CD4-positive, alpha-beta memory T cell (primary cell): ENCODE results near the gene MYH16. TPM values are rescaled to one million over a fixed set of nuclear protein-coding genes. Genes with fewer than 3 reads are reported as not detected.
A peak's percentile ranks its signal among the peaks of the same experiment; 100 is the strongest.

Experiments
- CTCF ChIA-PET: fragments of 350-600 bp; sonication (Branson Sonifier 250); formaldehyde crosslinking; loops from one replicate; lab custom pipeline; 2021; ENCODE audit warnings: inconsistent platforms; ENCODE audit not compliant: partially characterized antibody; lab: Charles Lee
- POLR2A ChIA-PET: fragments of 350-600 bp; sonication (Branson Sonifier 250); formaldehyde crosslinking; loops from one replicate; lab custom pipeline; 2021; ENCODE audit not compliant: partially characterized antibody; lab: Charles Lee
- DNase-seq, 5 donors: peaks; one replicate each; pipeline versions ENCODE4 v3.0.0 to v3.0.0-alpha.2; 2020 to 2022; ENCODE audit warnings: mixed read lengths in 1 of 5
- H3K27ac ChIP-seq: one replicate; pipeline ENCODE4 v1.7.0; 2013; ENCODE audit warnings: low read depth, low read length
- H3K27me3 ChIP-seq: 2 replicates; pipeline ENCODE4 v1.7.0; 2013; ENCODE audit warnings: mild to moderate bottlenecking, low read length, moderate library complexity; ENCODE audit not compliant: insufficient read depth
- H3K36me3 ChIP-seq: 2 replicates; pipeline ENCODE4 v1.7.0; 2013; ENCODE audit warnings: mild to moderate bottlenecking, low read length, moderate library complexity; ENCODE audit not compliant: insufficient read depth
- H3K4me1 ChIP-seq: 2 replicates; pipeline ENCODE4 v1.7.0; 2013; ENCODE audit warnings: mild to moderate bottlenecking, low read length, moderate library complexity; ENCODE audit not compliant: insufficient read depth
- H3K4me3 ChIP-seq, 2 donors: one replicate each; pipeline ENCODE4 v1.7.0; 2013; ENCODE audit warnings: low read length in 2 of 2, mild to moderate bottlenecking in 1 of 2
- H3K9me3 ChIP-seq, 2 donors: one replicate each; pipeline ENCODE4 v1.7.0; 2013; ENCODE audit warnings: low read length in 2 of 2, control low read depth in 1 of 2; ENCODE audit not compliant: control insufficient read depth in 1 of 2
- H3K27ac Mint-ChIP-seq, 7 donors: one replicate each; pipeline ENCODE4 v1.8.0; 2020 to 2021; ENCODE audit warnings: mixed read lengths in 7 of 7, mild to moderate bottlenecking in 6 of 7, inconsistent platforms in 3 of 7, moderate library complexity in 3 of 7
- H3K27me3 Mint-ChIP-seq, 2 donors: one replicate each; pipeline ENCODE4 v1.8.0; 2020 to 2021; ENCODE audit warnings: mixed read lengths in 2 of 2
- H3K36me3 Mint-ChIP-seq, 2 donors: one replicate each; pipeline ENCODE4 v1.8.0; 2020 to 2021; ENCODE audit warnings: mixed read lengths in 2 of 2, inconsistent platforms in 1 of 2, mild to moderate bottlenecking in 1 of 2
- H3K4me1 Mint-ChIP-seq, 4 donors: one replicate each; pipeline ENCODE4 v1.8.0; 2020 to 2021; ENCODE audit warnings: mixed read lengths in 4 of 4, mild to moderate bottlenecking in 1 of 4
- H3K4me3 Mint-ChIP-seq, 8 donors: one replicate each; pipeline ENCODE4 v1.8.0; 2020 to 2021; ENCODE audit warnings: mixed read lengths in 8 of 8, mild to moderate bottlenecking in 7 of 8, moderate library complexity in 6 of 8, inconsistent platforms in 3 of 8
- H3K9me3 Mint-ChIP-seq, 8 donors: one replicate each; pipeline ENCODE4 v1.8.0; 2020 to 2021; ENCODE audit warnings: mixed read lengths in 8 of 8, mild to moderate bottlenecking in 5 of 8, inconsistent platforms in 3 of 8, moderate library complexity in 1 of 8
- intact Hi-C: fragments of 100-400 bp; cut with micrococcal nuclease; formaldehyde crosslinking; loops from one replicate; pipeline ENCODE4 v1.15.1; 2023
- polyA plus RNA-seq, 2 donors: library from polyadenylated mRNA; unstranded; fragments of 300-500 nt; fragmentation: Illumina TruSeq; gene quantifications; one replicate each; pipeline ENCODE4 v1.2.3, GENCODE V29; 2021
- total RNA-seq, 2 experiments: library from RNA; stranded (reverse); gene quantifications; one replicate each; pipeline ENCODE4 v1.2.3, GENCODE V29; 2021

MYH16 gene
- total and polyA plus RNA-seq, 4 experiments from 2014 or later: not detected

DNA sequence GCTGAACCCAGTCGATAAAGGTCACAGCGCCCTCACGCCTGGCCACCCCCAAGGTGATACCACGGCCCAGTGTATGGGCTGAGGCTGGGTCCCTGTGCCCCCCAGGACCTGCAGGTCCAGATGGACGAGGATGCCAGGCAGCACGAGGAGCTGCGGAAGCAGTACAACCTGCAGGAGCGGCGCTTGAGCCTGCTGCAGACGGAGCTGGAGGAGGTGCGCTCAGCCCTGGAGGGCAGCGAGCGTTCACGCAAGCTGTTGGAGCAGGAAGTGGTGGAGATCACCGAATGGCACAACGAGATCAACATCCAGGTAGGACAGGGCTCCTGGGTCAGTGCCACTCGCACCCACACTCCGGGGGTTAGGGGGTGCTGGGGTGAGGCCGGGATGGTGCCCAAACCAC, 28.9 kb downstream of the MYH16 start:
- no peaks in the 10 kb centered on the region for H3K4me1 ChIP-seq
- peaks cover 0 to 2% (median 0%) of the 10 kb centered on the region in 8 donors for H3K9me3 Mint-ChIP-seq
- no peaks in the 10 kb centered on the region for H3K9me3 ChIP-seq
- H3K4me3 ChIP-seq: no peak overlapping the region
- H3K4me3 Mint-ChIP-seq: no peak overlapping the region
- intact Hi-C loops: no loop called here
- no peaks in the 10 kb centered on the region for H3K27me3 Mint-ChIP-seq
- H3K27ac Mint-ChIP-seq: no peak overlapping the region
- no peaks in the 10 kb centered on the region for H3K36me3 ChIP-seq
- no peak overlapping the region for H3K27ac ChIP-seq
- no peaks in the 10 kb centered on the region for H3K36me3 Mint-ChIP-seq
- ChIA-PET CTCF (interaction anchor here (1.1 kb wide), 1 partner anchor 12 kb away, joined by 4 read pairs; no protein-coding TSS in a partner anchor), POLR2A (no interaction called here)
- no peaks in the 10 kb centered on the region for H3K27me3 ChIP-seq
- H3K4me1 Mint-ChIP-seq: no peaks in the 10 kb centered on the region
- DNase-seq: no peak

DNA sequence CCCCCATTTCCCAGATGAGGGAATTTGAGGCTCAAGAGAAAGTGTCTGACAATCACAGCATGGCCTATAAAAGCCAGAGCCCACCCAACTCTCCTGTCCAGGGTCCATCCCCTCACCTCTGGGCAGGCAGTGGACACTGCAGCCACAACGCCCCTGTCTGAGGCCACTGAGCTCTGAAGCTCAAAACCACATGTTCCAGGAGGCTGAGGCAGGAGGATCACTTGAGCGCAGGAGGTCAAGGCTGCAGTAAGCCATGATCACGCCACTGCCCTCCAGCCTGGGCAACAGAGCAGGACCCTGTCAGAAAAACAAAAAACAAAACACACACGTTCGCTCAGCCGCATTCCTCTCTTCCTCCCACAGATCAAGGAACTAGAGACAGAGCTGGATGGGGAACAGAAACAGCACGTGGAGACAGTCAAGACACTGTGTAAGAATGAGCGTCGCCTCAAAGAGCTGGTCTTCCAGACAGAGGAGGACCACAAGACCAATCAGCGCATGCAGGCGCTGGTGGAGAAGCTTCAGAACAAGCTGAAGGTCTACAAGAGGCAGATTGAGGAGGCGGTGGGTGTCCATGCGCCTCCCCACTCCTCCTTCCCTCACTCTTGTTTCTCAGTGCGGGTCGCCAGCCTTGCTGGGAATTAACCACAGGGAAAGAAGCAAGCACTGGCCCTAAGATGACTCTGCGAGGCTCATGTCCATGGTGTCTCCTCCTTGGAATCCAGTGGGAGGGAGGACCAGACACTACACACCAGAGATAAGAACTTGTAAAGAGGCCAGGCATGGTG, 33.0 kb downstream of the MYH16 start:
- Mint-ChIP-seq H3K4me3 (no peak overlapping the region), H3K4me1 (no peaks in the 10 kb centered on the region), H3K27ac (no peak overlapping the region), H3K9me3 (peaks cover 0 to 5% (median 0%) of the 10 kb centered on the region in 8 donors), H3K36me3 (no peaks in the 10 kb centered on the region), H3K27me3 (peaks cover 0 to 3% of the 10 kb centered on the region in 2 donors)
- ChIA-PET POLR2A (no interaction called here), CTCF (no interaction called here)
- Histone ChIP-seq H3K4me3 (no peak overlapping the region), H3K27me3 (no peaks in the 10 kb centered on the region), H3K27ac (no peak overlapping the region), H3K9me3 (no peaks in the 10 kb centered on the region), H3K4me1 (no peaks in the 10 kb centered on the region), H3K36me3 (no peaks in the 10 kb centered on the region)
- intact Hi-C loops: no loop called here
- no peak for DNase-seq

DNA sequence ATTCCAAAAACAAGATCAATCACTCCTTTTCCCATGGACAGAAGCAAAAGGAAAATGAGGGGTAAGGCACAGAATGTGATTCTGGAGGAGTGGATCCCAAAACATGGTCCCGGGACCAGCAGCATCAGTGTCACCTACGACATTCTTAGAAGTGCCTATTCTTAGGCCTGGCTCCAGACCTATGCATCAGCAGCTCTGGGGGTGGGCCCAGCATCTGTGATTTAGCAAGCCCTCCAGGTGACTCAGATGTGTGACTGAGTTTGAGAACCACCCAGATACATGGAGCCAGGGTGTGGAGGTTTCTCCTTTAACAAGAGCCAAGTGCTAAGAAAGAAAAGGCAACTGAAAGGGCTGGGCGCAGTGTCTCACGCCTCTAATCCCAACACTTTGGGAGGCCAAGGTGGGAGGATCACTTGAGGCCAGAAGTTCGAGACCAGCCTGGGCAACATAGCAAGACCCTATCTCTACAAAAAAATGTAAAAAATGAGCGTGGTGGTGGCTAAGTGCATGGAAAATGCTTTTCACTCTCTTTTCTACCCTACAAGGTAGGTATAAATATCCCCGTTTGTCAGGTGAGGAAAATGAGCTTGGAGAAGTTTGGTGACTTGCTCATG, 35.9 kb downstream of the MYH16 start:
- intact Hi-C loops: no loop called here
- DNase-seq: no peak
- no peaks in the 10 kb centered on the region for H3K9me3 ChIP-seq
- H3K27me3 Mint-ChIP-seq: peaks cover 2 to 10% of the 10 kb centered on the region in 2 donors
- no peak overlapping the region for H3K27ac Mint-ChIP-seq
- H3K4me1 ChIP-seq: peaks cover 6% of the 10 kb centered on the region
- ChIA-PET POLR2A (no interaction called here), CTCF (interaction anchor here (8.0 kb wide), 1 partner anchor 270 kb away, joined by 99 read pairs; no protein-coding TSS in a partner anchor)
- peaks cover 0 to 2% (median 0%) of the 10 kb centered on the region in 4 donors for H3K4me1 Mint-ChIP-seq
- no peaks in the 10 kb centered on the region for H3K27me3 ChIP-seq
- peaks cover 0 to 3% (median 0%) of the 10 kb centered on the region in 8 donors for H3K9me3 Mint-ChIP-seq
- H3K4me3 Mint-ChIP-seq: no peak overlapping the region
- no peak overlapping the region for H3K27ac ChIP-seq
- no peaks in the 10 kb centered on the region for H3K36me3 Mint-ChIP-seq
- H3K36me3 ChIP-seq: no peaks in the 10 kb centered on the region
- H3K4me3 ChIP-seq: no peak overlapping the region

DNA sequence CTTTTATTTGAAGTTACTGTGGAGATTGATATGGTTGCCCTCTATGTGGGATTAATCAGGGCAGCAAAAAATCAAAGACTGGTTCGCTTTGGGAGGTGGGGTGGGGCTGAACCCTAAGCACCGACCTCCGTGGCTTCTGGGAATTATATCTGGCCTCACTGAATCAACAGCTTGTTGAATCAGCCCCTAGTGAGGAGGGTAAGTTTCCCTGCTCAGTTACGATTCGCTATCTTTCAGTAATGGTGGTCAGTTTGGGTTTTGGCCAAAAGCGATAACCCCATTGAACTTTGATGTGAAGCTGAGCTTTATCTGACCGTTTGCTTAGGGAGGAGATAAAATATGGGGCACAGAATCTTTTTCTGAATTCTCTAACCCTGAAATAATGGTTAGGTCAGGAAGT, 36.5 kb downstream of the MYH16 start:
- no peaks in the 10 kb centered on the region for H3K9me3 ChIP-seq
- no peak overlapping the region for H3K27ac Mint-ChIP-seq
- intact Hi-C loops: no loop called here
- no peak overlapping the region for H3K4me3 ChIP-seq
- peaks cover 6% of the 10 kb centered on the region for H3K4me1 ChIP-seq
- ChIA-PET POLR2A (no interaction called here), CTCF (interaction anchor here (0.6 to 8.0 kb wide), 5 partner anchors 35 to 271 kb away, joined by 3 to 99 read pairs (median 4); no protein-coding TSS in a partner anchor)
- no peak for DNase-seq
- H3K9me3 Mint-ChIP-seq: peaks cover 0 to 3% (median 0%) of the 10 kb centered on the region in 8 donors
- H3K27me3 Mint-ChIP-seq: peaks cover 2 to 10% of the 10 kb centered on the region in 2 donors
- H3K4me1 Mint-ChIP-seq: peaks cover 0 to 2% (median 0%) of the 10 kb centered on the region in 4 donors
- no peak overlapping the region for H3K4me3 Mint-ChIP-seq
- no peak overlapping the region for H3K27ac ChIP-seq
- no peaks in the 10 kb centered on the region for H3K27me3 ChIP-seq
- H3K36me3 Mint-ChIP-seq: no peaks in the 10 kb centered on the region
- no peaks in the 10 kb centered on the region for H3K36me3 ChIP-seq

DNA sequence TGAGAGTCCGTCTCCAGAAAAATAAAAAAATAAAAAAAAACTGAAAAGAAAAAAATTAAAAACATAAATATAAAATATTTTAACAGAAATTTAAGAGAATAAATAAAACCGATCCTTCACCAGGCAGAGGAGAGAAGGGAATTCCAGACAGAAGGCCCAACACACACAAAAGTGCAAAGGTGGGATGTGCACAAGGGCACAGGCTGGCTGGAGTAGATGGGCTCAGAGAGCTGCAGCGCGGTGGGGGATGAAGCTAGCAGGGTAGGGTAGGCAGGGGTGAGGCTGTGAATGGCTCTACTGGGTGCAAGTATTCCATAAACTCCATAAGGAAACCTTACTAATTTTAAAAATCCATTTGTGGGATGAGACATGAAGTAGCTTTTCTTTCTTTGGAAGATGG, 37.4 kb downstream of the MYH16 start:
- no peaks in the 10 kb centered on the region for H3K36me3 ChIP-seq
- H3K27me3 ChIP-seq: no peaks in the 10 kb centered on the region
- peak overlapping the region in 1 of 7 donors; percentile 25 for H3K27ac Mint-ChIP-seq
- peaks cover 0 to 3% (median 0%) of the 10 kb centered on the region in 8 donors for H3K9me3 Mint-ChIP-seq
- no peak for DNase-seq
- peaks cover 5 to 10% of the 10 kb centered on the region in 2 donors for H3K27me3 Mint-ChIP-seq
- ChIA-PET POLR2A (no interaction called here), CTCF (interaction anchor here (1.0 to 8.0 kb wide), 9 partner anchors 11 to 272 kb away, joined by 3 to 99 read pairs (median 4); partner anchors contain the start of gene ARPC1A)
- intact Hi-C loops: no loop called here
- no peaks in the 10 kb centered on the region for H3K9me3 ChIP-seq
- H3K4me3 ChIP-seq: no peak overlapping the region
- no peaks in the 10 kb centered on the region for H3K36me3 Mint-ChIP-seq
- peaks cover 6% of the 10 kb centered on the region for H3K4me1 ChIP-seq
- H3K27ac ChIP-seq: no peak overlapping the region
- H3K4me3 Mint-ChIP-seq: no peak overlapping the region
- peaks cover 0 to 5% (median under 1%) of the 10 kb centered on the region in 4 donors for H3K4me1 Mint-ChIP-seq

DNA sequence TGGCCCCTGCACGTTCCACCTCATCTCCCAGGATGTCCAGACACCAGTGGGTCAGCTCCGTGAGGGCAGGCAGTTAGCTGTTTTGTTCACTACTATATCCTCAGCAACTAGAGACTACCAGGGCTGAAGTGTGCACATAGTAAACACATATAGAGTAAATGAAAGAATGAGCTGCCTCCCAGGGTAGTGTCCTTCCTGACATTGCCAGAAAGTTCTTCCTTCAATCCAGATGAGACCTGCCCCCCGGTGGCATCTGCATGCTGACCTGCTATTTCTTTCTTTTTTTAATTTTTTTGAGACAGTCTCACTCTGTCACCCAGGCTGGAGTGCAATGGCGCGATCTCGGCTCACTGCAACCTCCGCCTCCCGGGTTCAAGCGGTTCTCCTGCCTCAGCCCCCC, 39.1 kb downstream of the MYH16 start:
- peaks cover 6% of the 10 kb centered on the region for H3K4me1 ChIP-seq
- Mint-ChIP-seq H3K4me3 (no peak overlapping the region), H3K4me1 (peaks cover 0 to 5% (median under 1%) of the 10 kb centered on the region in 4 donors), H3K9me3 (peaks cover 0 to 3% (median 0%) of the 10 kb centered on the region in 8 donors), H3K27ac (no peak overlapping the region), H3K27me3 (peaks cover 5 to 10% of the 10 kb centered on the region in 2 donors), H3K36me3 (no peaks in the 10 kb centered on the region)
- no peaks in the 10 kb centered on the region for H3K9me3 ChIP-seq
- intact Hi-C loops: no loop called here
- no peak overlapping the region for H3K4me3 ChIP-seq
- no peaks in the 10 kb centered on the region for H3K36me3 ChIP-seq
- DNase-seq: no peak
- no peak overlapping the region for H3K27ac ChIP-seq
- no peaks in the 10 kb centered on the region for H3K27me3 ChIP-seq
- ChIA-PET POLR2A (no interaction called here), CTCF (interaction anchor here (1.2 to 8.0 kb wide), 5 partner anchors 8 to 273 kb away, joined by 3 to 99 read pairs (median 4); partner anchors contain the start of gene ARPC1A)
